Measurements from ENCODE around the gene WDR20.

Gene WDR20

DNA sequence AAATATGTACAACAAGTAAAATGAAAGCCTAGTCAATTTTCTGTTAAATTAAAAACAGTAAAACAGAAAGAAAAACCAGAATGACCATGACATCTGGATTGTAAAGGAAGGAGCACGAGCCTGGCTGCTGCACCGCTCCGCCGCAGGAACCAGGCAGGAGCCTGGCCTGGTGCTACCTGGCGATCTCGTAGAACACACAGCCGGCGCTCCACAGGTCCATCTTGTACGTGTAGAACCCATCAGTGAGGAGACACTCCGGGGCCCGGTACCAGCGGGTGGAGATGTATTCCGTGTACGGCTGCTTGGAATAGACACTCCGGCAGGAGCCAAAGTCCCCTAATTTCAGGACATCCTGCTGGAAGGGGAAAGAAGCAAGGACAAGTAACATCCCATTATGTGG is 110.9 kb downstream of the WDR20 start:
- DNase-seq (ENCODE audit: low read depth, low spot score), result no peak
- no peak overlapping the region for H3K4me3 ChIP-seq (ENCODE audit: low read length)

DNA sequence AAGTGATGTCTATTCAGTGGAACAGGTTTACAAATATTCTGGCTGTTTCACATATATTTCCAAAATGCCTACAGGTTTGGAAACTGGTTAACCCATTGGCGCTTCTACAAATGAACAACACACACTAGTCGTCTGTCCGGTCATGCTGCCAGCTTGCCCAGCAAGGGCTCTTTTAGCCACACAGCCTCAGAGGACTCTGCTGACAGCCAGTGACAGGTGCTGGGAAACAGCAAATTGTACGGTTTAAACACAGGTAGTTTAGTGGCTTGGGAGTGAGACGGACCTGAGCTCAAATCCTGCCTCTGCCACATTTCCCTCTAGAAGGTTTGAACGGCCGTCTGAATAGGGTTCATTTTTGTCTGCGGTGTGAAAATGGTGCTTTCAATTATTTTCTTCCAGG is 111.5 kb downstream of the WDR20 start:
- DNase-seq (ENCODE audit: low read depth, low spot score), result no peak
- H3K4me3 ChIP-seq (ENCODE audit: low read length), result no peak overlapping the region

DNA sequence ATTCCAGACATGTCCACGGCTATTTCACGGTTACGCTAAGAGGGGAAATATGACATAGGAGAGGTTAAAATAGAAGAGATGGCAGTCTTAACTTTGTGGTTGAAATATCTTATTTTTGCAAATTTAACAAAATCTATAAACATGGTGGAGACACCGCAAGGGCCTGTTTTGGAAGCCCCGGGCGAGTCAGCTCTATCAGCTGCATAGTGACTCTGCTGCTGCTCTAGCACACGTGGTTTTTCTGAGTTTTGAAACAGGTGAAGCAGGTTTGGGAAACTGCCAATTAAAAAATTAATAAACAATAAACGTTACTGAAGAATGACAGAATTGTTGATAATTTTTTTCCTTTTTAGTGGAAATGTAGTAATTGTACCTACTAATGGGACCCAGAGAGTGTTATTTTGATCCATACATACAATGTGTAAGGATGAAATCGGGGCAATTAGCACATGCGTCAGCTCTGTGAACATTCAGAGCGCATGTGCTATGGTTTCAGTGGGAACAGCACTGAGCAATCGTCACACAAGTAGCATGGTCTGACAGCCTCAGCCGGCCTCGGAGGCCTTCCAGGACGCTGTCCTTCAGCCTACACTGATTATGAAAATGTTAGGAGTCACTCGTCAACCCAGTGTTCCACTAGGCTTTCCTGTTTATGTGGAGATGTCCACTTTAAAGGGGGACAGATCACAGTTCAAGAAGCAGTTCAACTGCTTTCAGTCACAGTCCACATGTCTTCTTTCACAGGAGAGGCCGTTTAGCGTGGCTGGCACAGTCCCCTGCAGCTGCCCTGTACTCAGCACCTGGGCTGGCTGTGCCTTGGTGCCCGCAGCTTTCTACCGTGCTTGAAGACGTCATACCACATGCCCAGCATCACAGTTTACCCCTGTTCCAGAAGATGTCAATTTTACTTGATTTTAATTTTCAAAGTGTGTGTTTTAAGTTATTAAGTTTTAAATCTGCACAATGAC is 113.4 kb downstream of the WDR20 start:
- no peak for DNase-seq (ENCODE audit: low read depth, low spot score)

DNA sequence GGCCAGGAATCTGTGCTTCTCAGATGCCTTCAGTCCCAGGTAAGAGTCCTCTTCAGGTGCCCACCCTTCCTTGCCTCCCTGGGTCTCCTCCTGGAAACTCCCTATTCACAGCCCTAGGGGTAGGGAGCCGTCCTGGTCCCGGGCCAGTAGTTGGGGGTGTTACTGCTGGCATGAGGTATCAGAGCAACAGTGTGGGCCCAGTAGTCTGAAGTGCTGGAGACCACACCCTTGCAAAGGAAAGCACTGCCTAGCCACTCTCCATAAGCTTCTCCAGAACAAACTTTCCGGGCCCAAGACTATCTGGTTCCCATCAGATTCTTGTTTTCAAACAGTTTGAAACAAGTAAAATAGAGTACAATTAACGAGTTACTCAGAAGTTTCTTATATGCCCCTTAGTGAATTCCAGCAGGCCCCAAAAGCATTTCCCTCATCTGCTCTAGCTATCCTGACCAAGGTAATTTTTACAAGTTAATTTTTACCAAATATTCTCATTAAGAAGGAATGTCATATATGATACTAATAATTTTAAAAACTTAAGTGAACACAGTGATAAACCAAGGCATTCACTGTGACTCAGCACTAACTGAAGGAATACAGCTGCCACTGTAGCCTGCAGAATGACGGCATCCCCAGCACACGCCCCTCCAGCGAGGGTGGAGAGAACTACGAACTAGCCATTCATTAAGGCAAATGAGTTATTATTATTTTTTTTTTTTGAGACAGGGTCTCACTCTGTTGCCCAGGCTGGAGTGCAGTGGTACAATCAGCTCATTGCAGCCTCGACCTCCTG is 115.9 kb downstream of the WDR20 start:
- no peak overlapping the region for H3K4me3 ChIP-seq (ENCODE audit: low read length)
- no peak for DNase-seq (ENCODE audit: low read depth, low spot score)

More for the DNA sequence above, 113.4 kb downstream of the WDR20 start:
- no peak overlapping the region for H3K4me3 ChIP-seq (ENCODE audit: low read length)

DNA sequence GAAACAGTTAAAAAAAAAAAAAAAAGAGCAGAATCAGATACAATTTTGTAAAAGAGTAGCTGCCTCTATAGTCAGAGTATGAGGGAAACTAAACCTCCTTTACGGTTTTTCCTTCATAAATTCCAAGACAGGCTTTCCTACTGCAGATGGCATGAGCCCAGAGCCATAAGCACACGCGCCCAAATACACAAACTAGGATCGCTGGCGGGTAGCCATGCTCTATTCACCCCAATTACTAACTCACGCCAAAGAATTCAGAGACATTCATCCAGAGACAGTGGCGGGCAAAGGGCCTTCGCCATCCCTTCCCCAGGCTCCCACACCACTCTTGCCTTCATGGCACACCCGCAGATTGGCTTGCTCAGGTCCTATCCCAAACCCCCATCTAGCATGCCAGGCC is 117.0 kb downstream of the WDR20 start:
- DNase-seq (ENCODE audit: low read depth, low spot score), result no peak

DNA sequence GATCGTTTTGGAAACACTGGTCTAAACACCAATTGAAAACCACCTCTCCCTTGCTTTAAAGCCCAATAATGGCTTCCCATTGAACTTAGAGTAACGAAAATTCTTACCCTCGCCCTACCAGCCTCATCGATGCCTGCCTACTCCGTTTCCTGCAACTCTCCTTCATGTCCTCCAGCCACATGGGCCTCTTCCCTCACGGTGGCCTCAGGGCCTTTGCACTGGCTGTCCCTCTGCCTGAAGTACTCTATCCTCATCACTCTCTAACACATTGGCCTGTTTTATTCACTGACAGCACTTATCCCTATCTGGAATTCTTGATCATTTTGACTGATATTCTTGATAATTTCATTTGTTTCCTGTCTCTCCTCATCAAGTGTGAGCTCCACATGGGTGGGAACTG is 118.4 kb downstream of the WDR20 start:
- no peak overlapping the region for H3K4me3 ChIP-seq (ENCODE audit: low read length)
- DNase-seq (ENCODE audit: low read depth, low spot score), result no peak

More for the DNA sequence above, 117.0 kb downstream of the WDR20 start:
- no peak overlapping the region for H3K4me3 ChIP-seq (ENCODE audit: low read length)
